K562 (cell line): Measurements from ENCODE around the gene FOXO4. TPM values are rescaled to one million over a fixed set of nuclear protein-coding genes. Genes with fewer than 3 reads are reported as not detected.

Experiments used
- FOS ChIP-seq: IDR thresholded peaks from 3 replicates; pipeline ENCODE4 v1.6.1; 2011; ENCODE audit not compliant: insufficient read length; ENCODE audit errors: extremely low read depth
- FOXK1 ChIP-seq: sonication (generic); formaldehyde crosslinking; IDR thresholded peaks from 2 replicates; pipeline ENCODE4 v1.8.0; 2022; ENCODE audit warnings: missing genetic modification reagents, mild to moderate bottlenecking, borderline replicate concordance
- GATAD2B ChIP-seq: fragments of 450-650 bp; IDR thresholded peaks from 2 replicates; pipeline ENCODE4 v1.6.1; 2017; ENCODE audit warnings: mild to moderate bottlenecking, borderline replicate concordance
- GTF2F1 ChIP-seq: IDR thresholded peaks from 2 replicates; pipeline ENCODE4 v1.6.1; 2011; ENCODE audit warnings: low read depth, low read length, improper control_type of control experiment
- HOXB6 ChIP-seq: fragments of 250-450 bp; sonication (Bioruptor Pico); IDR thresholded peaks from 2 replicates; pipeline ENCODE4 v1.5.1; 2022; ENCODE audit warnings: mild to moderate bottlenecking, borderline replicate concordance
- HSF4 ChIP-seq: fragments of 250-450 bp; sonication (Bioruptor Pico); IDR thresholded peaks from 2 replicates; pipeline ENCODE4 v2.1.2; 2022; ENCODE audit warnings: mild to moderate bottlenecking, moderate library complexity, borderline replicate concordance
- ID3 ChIP-seq, 2 experiments: fragments of 250-450 bp in 1 of 2; fragments of 450-650 bp in 1 of 2; sonication (Bioruptor Pico) in 1 of 2; IDR thresholded peaks; 2 replicates each; pipeline versions ENCODE4 v1.6.1 to v1.8.0; 2016 to 2021; ENCODE audit warnings: mild to moderate bottlenecking in 2 of 2, moderate library complexity in 2 of 2, missing compliant biosample characterization in 1 of 2, missing genetic modification characterization in 1 of 2
- IRF2 ChIP-seq: sonication (generic); formaldehyde crosslinking; IDR thresholded peaks from 2 replicates; pipeline ENCODE4 v1.8.1; 2022; ENCODE audit warnings: mild to moderate bottlenecking, missing genetic modification reagents
- KLF1 ChIP-seq: fragments of 450-650 bp; IDR thresholded peaks from 2 replicates; pipeline ENCODE4 v1.6.1; 2016; ENCODE audit warnings: missing genetic modification characterization, missing compliant biosample characterization
- MNT ChIP-seq, 2 experiments: fragments of 450-650 bp; conservative IDR thresholded peaks; 2 replicates each; pipeline ENCODE4 v1.6.1; 2017; ENCODE audit warnings: mild to moderate bottlenecking in 2 of 2, moderate library complexity in 2 of 2
- NCOA1 ChIP-seq: fragments of 450-650 bp; IDR thresholded peaks from 2 replicates; pipeline ENCODE4 v1.6.1; 2016; ENCODE audit warnings: low read depth
- NR4A1 ChIP-seq, 2 experiments: fragments of 250-450 bp in 1 of 2; fragments of 450-650 bp in 1 of 2; sonication (Bioruptor Pico) in 1 of 2; IDR thresholded peaks; 2 replicates each; pipeline versions ENCODE4 v1.4.0 to v1.6.1; 2016 to 2020; ENCODE audit warnings: mild to moderate bottlenecking in 2 of 2, missing compliant biosample characterization in 1 of 2, missing genetic modification characterization in 1 of 2, moderate library complexity in 1 of 2
- POLR2G ChIP-seq: fragments of 200-400 bp; formaldehyde crosslinking; IDR thresholded peaks from 2 replicates; pipeline ENCODE4 v1.6.1; 2017; ENCODE audit warnings: low read depth, mild to moderate bottlenecking, antibody characterized with exemption, low read length, moderate library complexity
- RCOR1 ChIP-seq, 2 experiments: IDR thresholded peaks; 2 replicates each; pipeline ENCODE4 v1.6.1; 2012; ENCODE audit warnings: low read depth in 2 of 2, low read length in 2 of 2, borderline replicate concordance in 1 of 2, improper control_type of control experiment in 1 of 2
- RNF2 ChIP-seq: sonication (generic); IDR thresholded peaks from 2 replicates; pipeline ENCODE4 v1.6.1; 2016
- SETDB1 ChIP-seq: IDR thresholded peaks from one replicate; pipeline ENCODE4 v1.6.1; 2012; ENCODE audit warnings: low read length, control low read depth, inconsistent platforms
- TEAD1 ChIP-seq, 2 experiments: fragments of 450-650 bp in 1 of 2; sonication (generic) in 1 of 2; formaldehyde crosslinking; IDR thresholded peaks; 2 replicates each; pipeline versions ENCODE4 v1.4.0 to v1.8.0; 2020 to 2022; ENCODE audit warnings: mild to moderate bottlenecking in 2 of 2, missing genetic modification reagents in 1 of 2
- TGIF2 ChIP-seq: sonication (generic); formaldehyde crosslinking; IDR thresholded peaks from 2 replicates; pipeline ENCODE4 v1.8.1; 2022; ENCODE audit warnings: mild to moderate bottlenecking, missing genetic modification reagents, moderate library complexity
- THRA ChIP-seq: fragments of 450-650 bp; IDR thresholded peaks from 2 replicates; pipeline ENCODE4 v1.6.1; 2017; ENCODE audit warnings: mild to moderate bottlenecking, moderate library complexity
- ZFPM2 ChIP-seq: fragments of 250-450 bp; sonication (Bioruptor Pico); IDR thresholded peaks from 2 replicates; pipeline ENCODE4 v1.5.1; 2022; ENCODE audit warnings: mild to moderate bottlenecking
- ZKSCAN8 ChIP-seq: fragments of 200-800 bp; sonication (Bioruptor generic); IDR thresholded peaks from 2 replicates; pipeline ENCODE4 v1.6.1; 2016; ENCODE audit warnings: missing genetic modification characterization, missing compliant biosample characterization
- ZNF41 ChIP-seq: fragments of 250-450 bp; sonication (Bioruptor Pico); conservative IDR thresholded peaks from 2 replicates; pipeline ENCODE4 v1.4.0; 2020; ENCODE audit warnings: mild to moderate bottlenecking
- polyA plus RNA-seq, 8 experiments: library from polyadenylated mRNA; depleted of rRNA in 4 of 8; stranded (reverse) in 5 of 8; unstranded in 3 of 8; fragments of >200 nt; fragmentation: Nextera tagmentation in 2 of 8; fragmentation: Illumina TruSeq in 1 of 8; extraction: Ambion mirVana in 2 of 8; extraction: Trizol in 1 of 8; gene quantifications; 2 replicates each; pipeline versions ENCODE4 v1.2.1 to v1.2.3, GENCODE V29; 2011 to 2014; ENCODE audit warnings: inconsistent platforms in 1 of 8, missing spikeins in 1 of 8
- total RNA-seq, 7 experiments: library from RNA; depleted of rRNA in 6 of 7; stranded (reverse); fragments of >200 nt in 6 of 7; fragmentation: Illumina TruSeq in 2 of 7; extraction: Trizol in 2 of 7; gene quantifications; 2 replicates each; pipeline versions ENCODE4 v1.2.1 to v1.2.3, GENCODE V29; 2011 to 2021; ENCODE audit warnings: low replicate concordance in 1 of 7
- TF ChIP-seq, protein P1 (sequence below): IDR thresholded peaks from 3 replicates; pipeline ENCODE4 v1.6.1; 2011; ENCODE audit warnings: borderline replicate concordance, mild to moderate bottlenecking; ENCODE audit not compliant: insufficient read length, insufficient read depth

The FOXO4 gene
- total and polyA plus RNA-seq, 9 of the 15 experiments (the other 6 are each of a cell fraction or from before 2014, with no cell fraction given): 0.13 to 26.6 (median 8.5) TPM

- TF ChIP-seq FOXK1 (CRISPR knock-in tag) (no peak), HSF4 (no peak), MNT (conservative IDR thresholded peaks at IDR 0.05) (peak in 1 of 2 experiments; percentile 45; a peak in 1 of 4 replicates), ID3 (CRISPR knock-in tag; IDR thresholded peaks at IDR 0.05) (no peak), ID3 (tag; IDR thresholded peaks at IDR 0.05) (no peak), ZNF41 (no peak), RCOR1 (IDR thresholded peaks at IDR 0.05; ENCODE audit: borderline replicate concordance in 1 of 2, low read depth in 2 of 2, low read length in 2 of 2) (no peak; a peak in 1 of 4 replicates), HOXB6 (no peak), TEAD1 (CRISPR knock-in tag; IDR thresholded peaks at IDR 0.05) (no peak), TGIF2 (no peak), POLR2G (peak; percentile 47; the same call in 1 of the 2 replicates), ZKSCAN8 (CRISPR knock-in tag) (no peak), GTF2F1 (no peak), ZFPM2 (CRISPR knock-in tag) (no peak), GATAD2B (no peak), NR4A1 (CRISPR knock-in tag; IDR thresholded peaks at IDR 0.05) (no peak), NR4A1 (tag; IDR thresholded peaks at IDR 0.05) (no peak), THRA (no peak), KLF1 (no peak), RNF2 (peak; percentile 72; the same call in 1 of the 2 replicates), IRF2 (CRISPR knock-in tag) (no peak), SETDB1 (no peak), NCOA1 (no peak; the same call in 1 of the 2 replicates), FOS (no peak)
- TF ChIP-seq, protein P1, sequence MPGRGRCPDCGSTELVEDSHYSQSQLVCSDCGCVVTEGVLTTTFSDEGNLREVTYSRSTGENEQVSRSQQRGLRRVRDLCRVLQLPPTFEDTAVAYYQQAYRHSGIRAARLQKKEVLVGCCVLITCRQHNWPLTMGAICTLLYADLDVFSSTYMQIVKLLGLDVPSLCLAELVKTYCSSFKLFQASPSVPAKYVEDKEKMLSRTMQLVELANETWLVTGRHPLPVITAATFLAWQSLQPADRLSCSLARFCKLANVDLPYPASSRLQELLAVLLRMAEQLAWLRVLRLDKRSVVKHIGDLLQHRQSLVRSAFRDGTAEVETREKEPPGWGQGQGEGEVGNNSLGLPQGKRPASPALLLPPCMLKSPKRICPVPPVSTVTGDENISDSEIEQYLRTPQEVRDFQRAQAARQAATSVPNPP: no peak
These were observed 7.7 kb downstream of the FOXO4 start (continued) for GRCh38 chrX:71103110-71103983.
